ENCODE measurements around the gene HSPBAP1. TPM values are rescaled to one million over a fixed set of nuclear protein-coding genes. Genes with fewer than 3 reads are reported as not detected.
A peak's percentile ranks its signal among the peaks of the same experiment; 100 is the strongest.

Gene HSPBAP1, protein sequence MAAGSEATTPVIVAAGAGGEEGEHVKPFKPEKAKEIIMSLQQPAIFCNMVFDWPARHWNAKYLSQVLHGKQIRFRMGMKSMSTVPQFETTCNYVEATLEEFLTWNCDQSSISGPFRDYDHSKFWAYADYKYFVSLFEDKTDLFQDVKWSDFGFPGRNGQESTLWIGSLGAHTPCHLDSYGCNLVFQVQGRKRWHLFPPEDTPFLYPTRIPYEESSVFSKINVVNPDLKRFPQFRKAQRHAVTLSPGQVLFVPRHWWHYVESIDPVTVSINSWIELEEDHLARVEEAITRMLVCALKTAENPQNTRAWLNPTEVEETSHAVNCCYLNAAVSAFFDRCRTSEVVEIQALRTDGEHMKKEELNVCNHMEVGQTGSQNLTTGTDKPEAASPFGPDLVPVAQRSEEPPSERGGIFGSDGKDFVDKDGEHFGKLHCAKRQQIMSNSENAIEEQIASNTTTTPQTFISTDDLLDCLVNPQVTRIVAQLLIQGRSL
- 10 to 100 TPM; 11.4 to 11.9 TPM for total RNA-seq

DNA sequence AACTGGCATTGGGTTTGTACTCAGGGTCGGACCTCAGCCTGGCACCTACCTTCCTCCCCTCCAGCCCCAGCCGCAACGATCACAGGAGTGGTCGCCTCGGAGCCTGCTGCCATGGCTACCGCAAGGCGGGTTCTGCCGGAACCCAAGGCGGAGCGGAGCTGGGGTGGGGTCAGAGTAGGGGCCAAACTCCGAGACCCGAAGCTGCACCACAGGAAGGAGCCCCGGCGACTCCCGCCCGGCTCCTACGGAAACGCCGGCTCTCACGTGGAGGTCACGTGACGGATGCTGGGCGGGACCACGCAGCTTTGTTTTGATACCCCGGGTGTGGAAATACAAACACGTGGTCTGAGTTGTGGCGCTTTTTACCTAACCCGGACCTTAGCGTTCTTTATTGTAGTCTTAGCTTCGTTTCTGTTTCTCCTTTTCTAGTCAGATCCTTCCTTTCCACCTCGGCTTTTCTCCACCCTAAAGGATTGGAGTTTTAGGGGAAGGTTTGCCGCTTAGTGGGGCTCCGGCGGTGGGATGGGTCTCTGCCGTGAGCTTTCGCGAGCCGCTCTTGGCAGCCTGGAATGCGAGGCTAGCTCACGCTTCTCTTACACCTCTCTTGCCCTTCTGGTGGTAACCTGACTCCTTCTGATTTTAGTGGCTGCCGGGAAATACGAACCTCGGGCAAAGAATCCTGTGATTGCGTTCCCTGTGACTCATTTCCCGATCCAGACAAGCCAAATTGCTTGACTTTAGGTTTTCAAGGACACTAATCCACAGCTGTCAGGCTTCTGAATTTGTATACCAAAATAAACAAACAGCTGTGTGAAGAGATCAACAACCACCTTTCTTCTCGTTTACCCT lies at the start of gene HSPBAP1:
HSPBAP1 (minus strand) TSS at position 264 of the 849 bp plus-strand sequence; CDS start at position 113, 151 bp downstream.
- POLR2A ChIA-PET: interaction anchor here (0.6 to 1.3 kb wide), 4 partner anchors 37 to 1247 kb away, joined by 3 to 5 read pairs (median 3); partner anchors contain the start of genes SEC22A and WDR5B
- no peaks in the 10 kb centered on the region for H3K9me3 Mint-ChIP-seq

DNA sequence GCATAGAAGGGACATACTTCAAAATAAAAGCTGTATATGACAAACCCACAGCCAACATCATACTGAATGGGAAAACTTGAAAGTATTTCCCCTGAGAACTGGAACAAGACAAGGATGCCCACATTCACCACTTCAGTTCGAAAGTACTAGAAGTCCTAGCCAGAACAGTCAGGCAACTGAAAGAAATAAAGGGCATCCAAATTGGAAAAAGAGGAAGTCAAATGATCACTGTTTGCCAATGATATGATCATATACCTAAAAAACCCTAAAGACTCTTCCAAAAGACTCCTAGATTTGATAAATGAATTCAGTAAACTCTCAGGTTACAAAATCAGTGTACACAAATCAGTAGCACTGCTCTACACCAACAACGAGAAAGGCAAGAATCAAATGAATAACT lies 42.0 kb upstream of the HSPBAP1 start:
- Mint-ChIP-seq H3K4me3 (no peak overlapping the region), H3K4me1 (no peaks in the 10 kb centered on the region), H3K27ac (no peak overlapping the region), H3K9me3 (peaks cover 3% of the 10 kb centered on the region), H3K36me3 (peaks cover 7% of the 10 kb centered on the region), H3K27me3 (no peaks in the 10 kb centered on the region)
- ATAC-seq (ENCODE audit: low read depth) (no peak), DNase-seq (no peak)
- POLR2A ChIA-PET: no interaction called here

More for the DNA sequence above, at the start of gene HSPBAP1:
- DNase-seq (peak; percentile 89), ATAC-seq (ENCODE audit: low read depth) (peak; percentile 67)
- Mint-ChIP-seq H3K27me3 (no peaks in the 10 kb centered on the region), H3K36me3 (no peaks in the 10 kb centered on the region), H3K4me3 (peak within 1 kb of the TSS; percentile 84), H3K4me1 (peaks cover 22% of the 10 kb centered on the region), H3K27ac (peak within 1 kb of the TSS; percentile 77)

DNA sequence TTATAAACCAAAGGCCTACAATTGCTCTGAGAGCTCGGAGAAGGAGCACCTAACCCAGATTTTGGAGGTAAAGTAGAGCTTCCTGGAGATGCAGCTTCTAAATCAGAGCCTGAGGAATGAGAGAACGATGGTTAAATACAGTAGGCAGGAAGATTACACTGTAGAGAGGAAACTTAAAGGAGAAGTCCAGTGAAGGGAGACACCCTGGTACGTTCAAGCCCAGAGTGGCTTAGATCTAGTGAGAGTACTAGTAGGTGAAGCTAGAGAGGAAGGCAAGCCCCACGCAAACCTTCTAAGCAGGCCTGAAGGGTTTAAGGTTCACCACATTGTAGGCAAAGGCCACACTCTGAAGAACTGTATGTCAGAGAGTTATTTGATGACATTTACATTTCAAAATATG lies 34.6 kb upstream of the HSPBAP1 start:
- Mint-ChIP-seq H3K9me3 (no peaks in the 10 kb centered on the region), H3K27ac (no peak overlapping the region), H3K27me3 (no peaks in the 10 kb centered on the region), H3K4me1 (no peaks in the 10 kb centered on the region), H3K36me3 (peaks cover 2% of the 10 kb centered on the region), H3K4me3 (no peak overlapping the region)
- POLR2A ChIA-PET: no interaction called here
- DNase-seq (no peak), ATAC-seq (ENCODE audit: low read depth) (no peak)

DNA sequence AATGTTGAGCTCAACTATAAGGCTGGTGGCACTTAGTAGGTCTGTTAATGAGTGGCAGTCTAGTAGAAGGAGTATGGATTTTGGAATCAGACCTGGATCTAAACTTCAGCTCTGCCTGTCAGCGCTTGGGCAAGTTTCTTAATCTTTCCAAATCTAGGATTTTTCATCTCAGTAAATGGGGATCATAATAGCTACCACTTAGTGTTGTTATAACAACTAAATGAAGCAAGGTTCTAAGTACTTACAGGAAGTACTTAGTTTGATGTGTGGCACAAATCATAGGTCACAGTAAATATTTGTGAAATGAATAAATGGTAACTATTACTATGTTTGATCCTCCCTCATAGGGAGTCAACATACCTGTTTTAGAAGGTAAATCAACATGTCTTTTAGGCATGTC lies 32.6 kb upstream of the HSPBAP1 start:
- Mint-ChIP-seq H3K4me1 (no peaks in the 10 kb centered on the region), H3K27ac (no peak overlapping the region), H3K4me3 (no peak overlapping the region), H3K27me3 (no peaks in the 10 kb centered on the region), H3K36me3 (peaks cover 2% of the 10 kb centered on the region), H3K9me3 (no peaks in the 10 kb centered on the region)
- POLR2A ChIA-PET: no interaction called here
- DNase-seq (no peak), ATAC-seq (ENCODE audit: low read depth) (no peak)

DNA sequence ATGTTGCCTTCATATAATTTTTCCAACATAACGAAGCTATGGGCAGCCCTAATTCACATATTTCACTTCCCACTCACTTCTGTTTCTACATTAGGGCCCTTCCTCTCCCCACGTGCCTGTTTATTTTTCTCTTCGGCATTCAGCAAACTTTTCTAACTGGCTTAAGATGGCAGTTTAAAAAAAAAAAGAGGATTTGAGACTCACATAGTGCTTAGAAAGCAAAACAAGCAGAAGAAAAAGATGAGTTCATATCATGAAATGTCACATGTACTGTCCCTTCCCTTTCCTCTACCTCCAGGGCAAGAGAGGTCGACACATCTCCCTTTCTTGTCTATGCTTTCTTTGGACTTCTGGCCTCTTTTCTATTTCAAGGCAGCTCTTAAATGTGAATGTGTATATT lies 31.8 kb upstream of the HSPBAP1 start:
- Mint-ChIP-seq H3K27me3 (no peaks in the 10 kb centered on the region), H3K4me1 (no peaks in the 10 kb centered on the region), H3K9me3 (no peaks in the 10 kb centered on the region), H3K4me3 (no peak overlapping the region), H3K36me3 (peaks cover 2% of the 10 kb centered on the region), H3K27ac (no peak overlapping the region)
- ATAC-seq (ENCODE audit: low read depth) (no peak), DNase-seq (no peak)
- POLR2A ChIA-PET: no interaction called here

DNA sequence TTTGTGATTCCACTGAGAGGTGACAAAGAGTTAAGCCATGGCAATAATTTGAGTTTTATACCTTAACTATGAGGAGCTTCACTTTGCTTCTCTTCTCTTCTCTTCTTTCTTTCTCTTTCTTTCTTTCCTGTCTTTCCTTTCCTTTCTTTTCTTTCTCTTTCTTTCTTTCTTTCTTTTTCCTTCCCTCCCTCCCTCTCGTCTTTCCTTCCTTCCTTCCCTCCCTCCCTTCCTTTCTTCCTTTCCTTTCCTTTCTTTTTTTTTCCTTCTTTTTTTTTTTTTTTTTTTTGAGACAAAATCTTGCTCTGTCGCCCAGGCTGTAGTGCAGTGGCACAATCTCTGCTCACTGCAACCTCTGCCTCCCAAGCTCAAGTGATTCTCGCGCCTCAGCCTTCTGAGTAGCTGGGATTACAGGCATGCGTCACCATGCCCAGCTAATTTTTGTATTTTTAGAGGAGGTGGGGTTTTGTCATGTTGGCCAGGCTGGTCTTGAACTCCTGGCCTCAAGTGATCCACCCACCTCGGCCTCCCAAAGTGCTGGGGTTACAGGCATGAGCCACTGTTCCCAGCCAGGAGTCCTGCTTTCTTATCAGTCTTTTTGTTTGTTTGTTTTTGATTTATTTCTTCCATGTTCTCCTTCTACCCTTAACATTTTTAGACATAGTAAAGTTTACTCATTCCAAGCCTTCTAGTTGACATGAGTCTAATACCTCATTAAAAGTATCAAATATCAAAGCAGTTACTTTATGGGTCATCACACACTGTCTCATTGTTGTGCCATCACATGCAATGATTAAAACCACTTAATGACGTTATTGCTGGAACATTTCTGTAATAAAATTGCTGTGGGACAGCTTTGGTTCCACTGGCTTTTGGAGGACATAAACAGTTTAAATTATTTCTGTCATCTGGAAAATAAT lies 31.1 kb upstream of the HSPBAP1 start:
- ATAC-seq (ENCODE audit: low read depth): no peak
- Mint-ChIP-seq H3K4me3 (no peak overlapping the region), H3K9me3 (no peaks in the 10 kb centered on the region), H3K4me1 (no peaks in the 10 kb centered on the region), H3K27ac (no peak overlapping the region), H3K36me3 (peaks cover 2% of the 10 kb centered on the region), H3K27me3 (no peaks in the 10 kb centered on the region)
- DNase-seq: no peak
- POLR2A ChIA-PET: interaction anchor here (1.1 kb wide), 1 partner anchor 42 kb away, joined by 3 read pairs; no protein-coding TSS in a partner anchor

DNA sequence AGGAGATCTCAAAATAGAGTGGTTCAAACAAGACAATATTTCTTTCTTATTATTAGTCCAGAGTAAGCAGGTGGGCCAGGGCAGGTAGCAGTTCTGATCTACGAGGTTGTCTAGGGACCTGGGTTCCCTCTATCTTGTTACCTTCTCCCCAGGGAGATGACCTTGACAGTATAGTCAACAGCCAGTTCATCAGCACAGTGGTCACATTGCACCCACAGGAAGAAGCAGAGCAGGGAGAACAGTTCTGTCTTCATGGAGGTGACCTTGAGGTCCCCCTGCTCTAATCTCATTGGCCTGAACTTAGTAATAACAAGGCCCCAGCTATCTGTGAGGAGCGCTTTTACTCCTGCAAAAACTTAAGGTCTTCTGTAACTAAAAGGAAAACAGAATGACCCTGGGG lies 23.0 kb upstream of the HSPBAP1 start:
- H3K4me3 Mint-ChIP-seq: no peak overlapping the region
- POLR2A ChIA-PET: no interaction called here
- ATAC-seq (ENCODE audit: low read depth): no peak
- H3K36me3 Mint-ChIP-seq: no peaks in the 10 kb centered on the region
- no peaks in the 10 kb centered on the region for H3K9me3 Mint-ChIP-seq
- no peak overlapping the region for H3K27ac Mint-ChIP-seq
- no peaks in the 10 kb centered on the region for H3K4me1 Mint-ChIP-seq
- no peaks in the 10 kb centered on the region for H3K27me3 Mint-ChIP-seq
- DNase-seq: no peak

DNA sequence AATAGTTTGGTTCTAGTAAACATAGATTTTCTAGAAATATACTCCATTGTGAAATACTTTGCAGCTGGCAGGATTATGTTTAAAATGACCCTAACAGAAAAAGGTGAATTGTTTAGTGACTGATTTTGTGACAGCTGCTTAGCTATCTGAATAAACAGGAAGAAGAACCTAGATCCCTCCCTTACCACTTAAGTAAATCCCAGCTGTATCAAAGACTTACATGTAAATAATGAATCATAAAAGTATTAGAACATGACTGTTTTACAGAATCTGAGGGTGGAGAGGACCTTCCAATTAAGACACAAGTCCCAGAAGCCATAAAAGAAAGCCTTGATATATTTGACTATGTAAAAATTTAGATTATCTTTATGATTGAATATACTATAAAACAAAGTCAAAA lies 17.1 kb upstream of the HSPBAP1 start:
- POLR2A ChIA-PET: no interaction called here
- ATAC-seq (ENCODE audit: low read depth) (no peak), DNase-seq (no peak)
- Mint-ChIP-seq H3K9me3 (no peaks in the 10 kb centered on the region), H3K27me3 (no peaks in the 10 kb centered on the region), H3K4me3 (no peak overlapping the region), H3K36me3 (peaks cover 9% of the 10 kb centered on the region), H3K27ac (no peak overlapping the region), H3K4me1 (no peaks in the 10 kb centered on the region)

DNA sequence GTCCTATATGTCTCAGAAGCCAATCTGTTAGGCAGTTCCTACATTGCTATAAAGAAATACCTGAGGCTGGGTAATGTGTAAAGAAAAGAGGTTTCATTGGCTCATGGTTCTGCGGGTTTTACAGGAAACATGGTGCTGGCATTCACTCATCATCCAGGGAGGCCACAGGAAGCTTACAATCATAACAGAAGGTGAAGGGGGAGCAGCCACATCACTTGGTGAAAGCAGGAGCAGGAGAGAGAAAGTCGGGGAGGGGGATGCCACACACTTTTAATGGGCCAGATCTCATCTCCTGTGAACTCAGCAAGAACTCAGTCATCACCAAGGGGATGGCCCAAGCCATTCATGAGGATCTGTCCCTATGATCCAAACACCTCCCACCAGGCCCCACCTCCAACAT lies 10.3 kb upstream of the HSPBAP1 start:
- Mint-ChIP-seq H3K9me3 (no peaks in the 10 kb centered on the region), H3K27ac (no peak overlapping the region), H3K4me3 (no peak overlapping the region), H3K4me1 (peaks cover 2% of the 10 kb centered on the region), H3K36me3 (peaks cover 14% of the 10 kb centered on the region), H3K27me3 (no peaks in the 10 kb centered on the region)
- ATAC-seq (ENCODE audit: low read depth): no peak
- POLR2A ChIA-PET: no interaction called here
- DNase-seq: no peak

DNA sequence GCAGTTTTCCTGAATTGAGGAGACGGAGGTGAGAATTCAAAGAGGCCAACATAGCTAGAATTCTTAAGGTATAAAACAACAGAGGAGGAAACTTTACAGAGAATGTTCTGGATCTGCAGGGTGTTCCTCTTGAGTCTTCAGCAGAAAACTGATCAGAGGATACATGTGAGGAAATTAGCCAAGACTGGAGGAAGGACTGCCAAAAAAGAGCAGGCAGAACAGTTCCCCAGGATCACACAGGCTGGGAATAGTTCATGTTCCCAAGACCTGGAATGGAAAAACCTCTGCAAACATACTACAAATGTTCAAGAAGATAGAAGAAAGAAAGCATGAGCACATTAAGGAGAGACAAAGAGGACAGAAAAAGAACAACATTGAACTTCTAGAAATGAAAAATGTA lies 8.7 kb upstream of the HSPBAP1 start:
- POLR2A ChIA-PET: no interaction called here
- Mint-ChIP-seq H3K9me3 (no peaks in the 10 kb centered on the region), H3K36me3 (peaks cover 5% of the 10 kb centered on the region), H3K4me1 (peaks cover 2% of the 10 kb centered on the region), H3K4me3 (no peak overlapping the region), H3K27ac (no peak overlapping the region), H3K27me3 (no peaks in the 10 kb centered on the region)
- DNase-seq: no peak
- no peak for ATAC-seq (ENCODE audit: low read depth)

DNA sequence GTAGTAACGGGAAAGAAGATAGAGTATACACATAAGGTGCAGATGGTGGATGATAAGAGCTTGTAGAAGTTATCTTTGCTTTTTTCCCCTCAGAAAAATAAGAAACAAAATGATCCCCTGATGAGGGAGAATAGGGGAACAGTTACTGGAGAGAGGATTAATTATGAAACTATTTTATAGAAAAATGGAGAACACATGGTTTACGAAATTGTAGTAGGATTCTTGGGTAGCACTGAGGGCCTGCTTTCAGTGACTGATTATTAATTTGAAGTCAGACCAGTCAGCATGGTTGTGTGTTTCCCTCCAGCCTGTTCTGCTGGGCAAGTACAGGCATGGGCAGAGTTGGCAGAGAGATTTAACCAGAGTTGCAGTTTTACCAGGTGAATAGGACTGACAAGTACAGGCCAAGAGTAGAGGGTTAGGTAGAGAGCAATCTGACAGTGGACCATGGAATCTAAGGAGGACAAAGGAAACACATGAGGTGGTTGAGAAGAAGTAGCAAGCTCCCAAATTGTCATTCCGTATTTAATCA lies 7.1 kb upstream of the HSPBAP1 start:
- no peak for DNase-seq
- no peak overlapping the region for H3K4me3 Mint-ChIP-seq
- H3K27me3 Mint-ChIP-seq: no peaks in the 10 kb centered on the region
- H3K36me3 Mint-ChIP-seq: peaks cover 5% of the 10 kb centered on the region
- H3K27ac Mint-ChIP-seq: no peak overlapping the region
- peaks cover 7% of the 10 kb centered on the region for H3K4me1 Mint-ChIP-seq
- POLR2A ChIA-PET: no interaction called here
- no peaks in the 10 kb centered on the region for H3K9me3 Mint-ChIP-seq
- ATAC-seq (ENCODE audit: low read depth): no peak

DNA sequence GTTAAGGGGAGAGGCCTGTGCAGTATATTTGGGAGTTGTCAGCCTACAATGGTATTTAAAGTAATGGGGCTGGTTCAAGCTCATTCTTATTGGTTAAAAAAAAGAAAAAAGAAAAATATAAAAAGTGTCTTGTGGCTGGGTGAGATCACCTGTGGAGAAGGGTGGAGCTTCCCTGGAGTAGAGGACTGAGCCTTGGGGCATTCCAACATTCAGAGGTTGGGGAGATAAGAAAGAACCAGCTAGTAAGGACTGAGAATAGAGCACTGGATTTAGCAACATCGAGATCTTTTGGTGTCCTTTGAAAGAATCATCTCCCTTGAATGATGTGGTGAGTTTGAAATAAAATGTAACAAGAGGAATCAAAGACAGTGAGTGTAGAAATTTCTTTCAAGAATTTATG lies 6.4 kb upstream of the HSPBAP1 start:
- POLR2A ChIA-PET: interaction anchor here (0.6 kb wide), 1 partner anchor 279 kb away, joined by 3 read pairs; no protein-coding TSS in a partner anchor
- H3K4me1 Mint-ChIP-seq: peaks cover 9% of the 10 kb centered on the region
- H3K4me3 Mint-ChIP-seq: no peak overlapping the region
- no peaks in the 10 kb centered on the region for H3K27me3 Mint-ChIP-seq
- H3K36me3 Mint-ChIP-seq: peaks cover 5% of the 10 kb centered on the region
- H3K9me3 Mint-ChIP-seq: no peaks in the 10 kb centered on the region
- ATAC-seq (ENCODE audit: low read depth) (no peak), DNase-seq (no peak)
- H3K27ac Mint-ChIP-seq: no peak overlapping the region

DNA sequence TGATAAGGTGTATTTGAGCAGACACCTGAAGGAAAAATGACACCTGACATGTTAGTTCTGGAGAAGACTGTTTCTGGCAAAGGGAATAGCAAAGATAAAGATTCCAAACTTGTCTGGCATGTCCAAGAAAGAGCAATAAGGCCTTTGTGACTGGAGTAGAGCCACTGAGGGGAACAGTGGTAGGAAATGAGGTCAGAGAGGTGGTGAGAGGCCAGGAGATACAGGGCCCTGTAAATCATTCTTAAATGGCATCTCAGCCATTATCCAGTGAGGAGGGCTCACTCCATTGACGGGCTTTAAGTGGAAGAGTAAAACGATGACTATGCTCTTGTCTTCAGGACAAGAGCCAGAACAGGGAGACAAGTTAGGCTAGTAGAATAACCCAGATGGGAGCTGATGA lies 5.7 kb upstream of the HSPBAP1 start:
- Mint-ChIP-seq H3K27me3 (no peaks in the 10 kb centered on the region), H3K4me1 (peaks cover 12% of the 10 kb centered on the region), H3K36me3 (peaks cover 5% of the 10 kb centered on the region), H3K27ac (no peak overlapping the region), H3K9me3 (no peaks in the 10 kb centered on the region), H3K4me3 (no peak overlapping the region)
- POLR2A ChIA-PET: no interaction called here
- no peak for ATAC-seq (ENCODE audit: low read depth)
- no peak for DNase-seq

Measured in activated naive CD8-positive, alpha-beta T cell treated with anti-CD3 and anti-CD28 coated beads, Interleukin-2, amount 10 ng/mL, durations not matched to agents 7 days and 5 days (primary cell).